Measurements from ENCODE around the gene EMID1.

EMID1 gene

DNA sequence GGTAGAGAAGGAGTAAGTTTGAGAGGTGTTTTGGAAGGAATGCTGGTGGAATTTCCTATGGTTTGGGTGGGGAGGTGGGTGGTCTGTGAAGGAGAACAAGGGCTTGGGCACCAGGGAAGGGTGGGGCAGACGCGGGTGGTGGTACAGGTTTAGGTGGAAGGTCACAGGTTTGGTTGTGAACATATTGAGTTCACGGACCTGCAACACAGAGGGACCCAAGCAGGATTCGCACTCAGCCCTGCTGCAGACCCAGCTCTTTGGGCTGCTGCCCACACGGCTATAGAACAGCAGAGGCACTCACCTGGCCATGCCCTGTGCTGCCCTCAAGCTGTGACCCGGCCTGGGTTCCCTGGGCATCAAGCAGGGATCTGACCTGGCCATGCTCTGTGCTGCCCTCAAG lies 33.5 kb upstream of the EMID1 start:
- Histone ChIP-seq H3K4me1 (ENCODE audit: control insufficient read depth, insufficient read depth, low read length) (no peaks in the 10 kb centered on the region), H3K4me3 (ENCODE audit: low read length) (no peak overlapping the region), H3K9me3 (ENCODE audit: control insufficient read depth, low read length) (peaks cover 29% of the 10 kb centered on the region), H3K9ac (ENCODE audit: low read length) (no peak overlapping the region), H3K36me3 (ENCODE audit: control insufficient read depth, insufficient read depth, low read length, severe bottlenecking) (no peaks in the 10 kb centered on the region), H3K27me3 (replicated peaks; ENCODE audit: control insufficient read depth, insufficient read depth, low read length) (peaks cover 28% of the 10 kb centered on the region)
- no peak for DNase-seq (ENCODE audit: low read depth)

DNA sequence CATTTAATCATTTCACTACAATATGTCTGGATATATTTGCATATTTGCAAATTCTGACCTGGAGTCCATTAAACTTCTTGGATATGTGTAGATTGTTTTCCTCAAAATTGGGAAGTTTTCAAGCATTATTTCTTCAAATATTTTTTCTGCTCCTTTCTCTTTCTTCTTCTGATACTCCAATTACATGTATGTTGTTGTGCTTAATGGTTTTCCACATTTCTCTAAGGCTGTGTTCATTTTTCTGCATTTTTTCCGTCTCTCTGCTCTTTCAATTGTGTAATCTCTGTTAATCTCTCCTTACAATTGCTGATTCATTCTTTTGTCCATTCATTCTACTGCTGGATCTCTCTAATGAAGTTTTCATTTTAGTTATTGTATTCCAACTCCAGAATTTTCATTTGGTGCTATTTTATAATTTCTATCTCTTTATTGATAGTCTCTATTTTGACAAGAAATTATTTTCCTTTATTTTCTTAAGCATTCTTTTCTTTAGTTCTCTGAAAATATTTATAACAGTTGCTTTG lies 30.3 kb upstream of the EMID1 start:
- Histone ChIP-seq H3K27me3 (replicated peaks; ENCODE audit: control insufficient read depth, insufficient read depth, low read length) (peaks cover 14% of the 10 kb centered on the region), H3K4me1 (ENCODE audit: control insufficient read depth, insufficient read depth, low read length) (no peaks in the 10 kb centered on the region), H3K36me3 (ENCODE audit: control insufficient read depth, insufficient read depth, low read length, severe bottlenecking) (no peaks in the 10 kb centered on the region), H3K9me3 (ENCODE audit: control insufficient read depth, low read length) (peaks cover 29% of the 10 kb centered on the region), H3K9ac (ENCODE audit: low read length) (no peak overlapping the region), H3K4me3 (ENCODE audit: low read length) (no peak overlapping the region)
- no peak for DNase-seq (ENCODE audit: low read depth)

DNA sequence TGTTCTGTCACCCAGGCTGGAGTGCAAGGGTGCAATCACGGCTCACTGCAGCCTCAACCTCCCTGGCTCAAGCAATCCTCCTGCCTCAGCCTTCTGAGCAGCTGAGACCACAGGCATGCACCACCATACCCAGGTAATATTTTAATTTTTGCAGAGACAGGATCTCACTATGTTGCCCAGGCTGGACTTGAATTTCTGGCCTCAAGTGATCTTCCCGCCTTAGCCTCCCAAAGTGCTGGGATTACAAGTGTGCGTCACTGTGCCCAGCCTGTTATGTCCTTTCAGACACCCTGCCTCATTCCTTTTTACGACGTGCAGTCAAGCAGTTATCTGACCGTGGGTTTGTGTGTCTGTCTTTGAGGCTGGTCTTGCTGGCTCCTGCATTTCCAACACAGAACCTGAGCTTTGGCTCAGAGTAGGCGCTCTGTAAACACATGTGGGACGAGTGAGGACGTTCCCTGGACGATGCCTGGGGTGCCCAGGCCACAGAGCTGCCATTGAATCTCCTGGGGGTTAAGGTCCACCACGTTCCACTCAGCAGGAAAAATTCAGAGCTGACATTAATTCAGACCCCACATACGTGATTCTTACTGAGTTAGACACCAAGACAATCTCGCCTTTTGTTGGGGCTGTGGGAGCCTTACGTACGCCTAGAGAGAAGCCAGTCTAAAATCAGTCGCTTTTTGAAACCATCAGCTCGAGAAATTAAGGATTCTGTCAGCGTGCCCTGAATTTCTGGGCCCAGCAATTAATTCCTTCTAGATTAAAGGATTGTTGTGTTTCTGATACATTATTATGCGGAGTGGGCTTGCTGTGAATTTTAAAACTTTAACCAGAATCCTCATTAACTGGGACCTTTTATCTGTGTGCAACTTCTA lies 21.5 kb upstream of the EMID1 start:
- no peaks in the 10 kb centered on the region for H3K9me3 ChIP-seq (ENCODE audit: control insufficient read depth, low read length)
- H3K27me3 ChIP-seq (replicated peaks; ENCODE audit: control insufficient read depth, insufficient read depth, low read length): peaks cover 12% of the 10 kb centered on the region
- no peak overlapping the region for H3K4me3 ChIP-seq (ENCODE audit: low read length)
- H3K9ac ChIP-seq (ENCODE audit: low read length): no peak overlapping the region
- H3K36me3 ChIP-seq (ENCODE audit: control insufficient read depth, insufficient read depth, low read length, severe bottlenecking): no peaks in the 10 kb centered on the region
- no peaks in the 10 kb centered on the region for H3K4me1 ChIP-seq (ENCODE audit: control insufficient read depth, insufficient read depth, low read length)
- DNase-seq (ENCODE audit: low read depth): no peak

DNA sequence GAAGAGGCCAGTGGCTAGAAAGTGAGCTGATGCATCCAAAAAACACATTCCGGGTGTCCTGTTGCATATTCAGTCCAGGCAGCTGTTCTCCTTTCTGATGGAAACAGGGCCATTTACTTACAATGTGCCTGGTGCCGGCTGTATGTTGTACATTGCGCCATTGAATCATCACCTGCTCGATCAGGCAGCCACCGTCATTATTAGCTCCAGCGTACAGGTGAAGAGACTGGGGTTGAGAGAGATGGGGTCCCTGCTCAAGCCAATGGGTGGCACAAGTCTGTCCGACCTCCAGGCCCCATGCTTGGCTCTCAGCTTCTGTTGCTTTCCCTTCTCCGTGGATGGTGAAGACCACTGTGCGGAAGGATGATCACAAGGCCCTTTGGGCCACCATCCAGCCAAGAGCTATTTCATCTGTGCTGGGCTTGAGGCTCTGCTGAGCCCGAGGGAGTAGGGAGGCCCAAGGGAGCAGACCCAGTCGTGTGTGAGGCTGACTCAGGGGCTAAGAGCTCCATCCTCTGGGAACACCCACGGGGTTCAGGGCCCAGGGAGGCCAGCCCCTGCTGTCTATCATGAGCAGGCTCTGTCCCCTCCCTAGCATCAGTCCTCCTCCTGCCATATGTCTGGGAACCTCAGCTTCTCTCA lies 20.7 kb upstream of the EMID1 start:
- Histone ChIP-seq H3K4me3 (ENCODE audit: low read length) (no peak overlapping the region), H3K36me3 (ENCODE audit: control insufficient read depth, insufficient read depth, low read length, severe bottlenecking) (no peaks in the 10 kb centered on the region), H3K4me1 (ENCODE audit: control insufficient read depth, insufficient read depth, low read length) (no peaks in the 10 kb centered on the region), H3K9ac (ENCODE audit: low read length) (no peak overlapping the region), H3K9me3 (ENCODE audit: control insufficient read depth, low read length) (no peaks in the 10 kb centered on the region), H3K27me3 (replicated peaks; ENCODE audit: control insufficient read depth, insufficient read depth, low read length) (peaks cover 17% of the 10 kb centered on the region)
- DNase-seq (ENCODE audit: low read depth): no peak

DNA sequence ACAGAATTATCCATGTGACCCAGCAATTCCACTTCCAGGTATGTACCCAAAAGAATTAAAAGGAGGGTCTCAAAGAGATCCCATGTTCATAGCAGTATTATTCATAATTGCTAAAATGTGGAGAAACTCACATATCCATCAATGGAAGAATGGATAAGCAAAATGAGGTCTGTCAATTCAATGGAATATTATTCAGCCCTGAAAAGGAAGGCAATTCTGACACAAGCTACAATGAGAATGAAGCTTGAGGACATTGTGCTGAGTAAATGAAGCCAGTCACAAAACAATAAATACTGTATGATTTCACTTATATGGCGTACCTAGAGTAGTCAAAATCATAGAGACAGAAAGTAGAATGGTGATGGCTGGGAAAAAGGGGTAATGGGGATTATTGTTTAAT lies 19.4 kb upstream of the EMID1 start:
- Histone ChIP-seq H3K27me3 (replicated peaks; ENCODE audit: control insufficient read depth, insufficient read depth, low read length) (peaks cover 21% of the 10 kb centered on the region), H3K36me3 (ENCODE audit: control insufficient read depth, insufficient read depth, low read length, severe bottlenecking) (no peaks in the 10 kb centered on the region), H3K9me3 (ENCODE audit: control insufficient read depth, low read length) (no peaks in the 10 kb centered on the region), H3K4me1 (ENCODE audit: control insufficient read depth, insufficient read depth, low read length) (no peaks in the 10 kb centered on the region), H3K4me3 (ENCODE audit: low read length) (no peak overlapping the region), H3K9ac (ENCODE audit: low read length) (no peak overlapping the region)
- DNase-seq (ENCODE audit: low read depth): no peak

DNA sequence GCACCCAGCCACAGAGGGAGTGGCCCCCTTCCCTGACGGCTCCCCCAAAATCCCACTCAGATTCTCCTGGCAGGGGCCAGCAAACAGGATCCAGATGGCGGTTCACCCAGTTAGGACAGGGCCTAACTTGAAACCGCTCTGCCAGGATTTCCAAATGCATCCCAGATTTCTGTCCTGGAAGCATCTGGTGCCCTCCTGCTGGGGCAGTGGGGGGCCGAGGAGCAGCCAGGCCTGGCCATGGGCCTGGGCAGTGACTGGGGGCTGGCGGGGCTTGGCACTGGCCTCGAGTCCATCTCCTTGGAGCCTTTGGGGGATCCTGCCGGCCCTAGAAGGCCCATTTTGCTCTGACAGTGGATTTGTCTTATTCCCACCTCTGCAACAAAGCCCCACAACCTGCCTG lies 17.9 kb upstream of the EMID1 start:
- Histone ChIP-seq H3K9ac (ENCODE audit: low read length) (no peak overlapping the region), H3K9me3 (ENCODE audit: control insufficient read depth, low read length) (no peaks in the 10 kb centered on the region)
- no peak for DNase-seq (ENCODE audit: low read depth)

DNA sequence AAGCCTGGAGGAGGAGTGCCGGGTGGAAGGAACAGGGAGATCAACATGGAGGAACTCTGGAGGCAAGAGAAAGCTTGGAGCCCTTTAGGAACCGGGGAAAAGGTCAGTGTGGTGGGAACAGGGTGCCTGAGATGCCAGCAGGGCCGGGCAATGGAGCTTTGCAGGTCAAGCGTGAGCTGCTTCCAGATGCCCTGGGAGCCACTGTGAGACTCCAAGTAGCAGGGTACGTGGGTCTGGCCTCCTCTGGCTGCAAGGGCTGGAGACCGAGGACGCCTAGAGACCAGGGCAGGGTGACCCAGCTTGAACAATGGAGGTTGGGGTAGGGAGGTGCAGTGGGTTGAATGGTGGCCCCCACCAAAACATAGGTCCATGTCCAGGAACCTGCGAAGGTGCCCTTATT lies 15.6 kb upstream of the EMID1 start:
- Histone ChIP-seq H3K9me3 (ENCODE audit: control insufficient read depth, low read length) (no peaks in the 10 kb centered on the region), H3K4me1 (ENCODE audit: control insufficient read depth, insufficient read depth, low read length) (no peaks in the 10 kb centered on the region), H3K4me3 (ENCODE audit: low read length) (no peak overlapping the region), H3K27me3 (replicated peaks; ENCODE audit: control insufficient read depth, insufficient read depth, low read length) (peaks cover 14% of the 10 kb centered on the region), H3K9ac (ENCODE audit: low read length) (no peak overlapping the region), H3K36me3 (ENCODE audit: control insufficient read depth, insufficient read depth, low read length, severe bottlenecking) (no peaks in the 10 kb centered on the region)
- DNase-seq (ENCODE audit: low read depth): no peak

More for the DNA sequence above, 17.9 kb upstream of the EMID1 start:
- H3K36me3 ChIP-seq (ENCODE audit: control insufficient read depth, insufficient read depth, low read length, severe bottlenecking): no peaks in the 10 kb centered on the region
- peaks cover 18% of the 10 kb centered on the region for H3K27me3 ChIP-seq (replicated peaks; ENCODE audit: control insufficient read depth, insufficient read depth, low read length)
- no peak overlapping the region for H3K4me3 ChIP-seq (ENCODE audit: low read length)
- no peaks in the 10 kb centered on the region for H3K4me1 ChIP-seq (ENCODE audit: control insufficient read depth, insufficient read depth, low read length)

DNA sequence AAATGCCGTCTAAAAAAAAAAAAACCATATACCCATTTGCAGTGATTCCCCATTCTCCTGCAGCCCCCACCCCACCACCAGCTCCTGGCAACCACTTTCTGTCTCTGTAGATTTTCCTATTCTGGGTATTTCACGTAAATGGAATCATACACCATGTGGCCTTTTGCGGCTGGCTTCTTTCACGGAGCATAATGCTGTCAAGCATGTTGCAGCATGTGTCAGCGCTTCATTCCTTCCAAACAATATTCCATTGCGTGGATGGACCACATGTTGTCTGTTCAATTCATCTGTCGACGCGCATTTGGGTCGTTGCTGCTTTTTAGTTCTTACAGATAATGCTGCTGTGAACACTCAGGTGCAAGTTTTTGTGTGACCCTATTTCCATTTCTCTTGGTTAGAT lies 14.8 kb upstream of the EMID1 start:
- DNase-seq (ENCODE audit: low read depth): peak; percentile 43

DNA sequence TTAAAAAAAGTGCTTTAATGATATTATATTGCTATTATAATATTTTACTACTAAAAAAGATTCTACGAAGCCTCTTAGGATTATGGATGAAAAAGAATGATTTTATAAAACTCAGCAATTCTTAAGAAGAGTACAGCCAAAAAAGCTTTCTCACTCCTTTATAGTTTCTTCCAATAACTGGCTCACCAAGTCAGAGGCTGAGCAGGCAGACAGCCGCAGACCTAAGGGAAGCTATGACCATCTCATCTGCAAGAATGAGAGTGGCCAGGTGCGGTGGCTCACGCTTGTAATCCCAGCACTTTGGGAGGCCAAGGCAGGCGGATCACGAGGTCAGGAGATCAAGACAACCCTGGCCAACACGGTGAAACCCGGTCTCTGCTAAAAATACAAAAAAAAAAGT lies 12.7 kb upstream of the EMID1 start:
- H3K9ac ChIP-seq (ENCODE audit: low read length): no peak overlapping the region
- no peaks in the 10 kb centered on the region for H3K36me3 ChIP-seq (ENCODE audit: control insufficient read depth, insufficient read depth, low read length, severe bottlenecking)
- no peak overlapping the region for H3K4me3 ChIP-seq (ENCODE audit: low read length)
- H3K4me1 ChIP-seq (ENCODE audit: control insufficient read depth, insufficient read depth, low read length): no peaks in the 10 kb centered on the region
- H3K9me3 ChIP-seq (ENCODE audit: control insufficient read depth, low read length): no peaks in the 10 kb centered on the region
- peaks cover 21% of the 10 kb centered on the region for H3K27me3 ChIP-seq (replicated peaks; ENCODE audit: control insufficient read depth, insufficient read depth, low read length)
- no peak for DNase-seq (ENCODE audit: low read depth)

More for the DNA sequence above, 14.8 kb upstream of the EMID1 start:
- peaks cover 21% of the 10 kb centered on the region for H3K27me3 ChIP-seq (replicated peaks; ENCODE audit: control insufficient read depth, insufficient read depth, low read length)
- H3K4me3 ChIP-seq (ENCODE audit: low read length): no peak overlapping the region
- H3K4me1 ChIP-seq (ENCODE audit: control insufficient read depth, insufficient read depth, low read length): no peaks in the 10 kb centered on the region
- H3K36me3 ChIP-seq (ENCODE audit: control insufficient read depth, insufficient read depth, low read length, severe bottlenecking): no peaks in the 10 kb centered on the region
- no peaks in the 10 kb centered on the region for H3K9me3 ChIP-seq (ENCODE audit: control insufficient read depth, low read length)
- no peak overlapping the region for H3K9ac ChIP-seq (ENCODE audit: low read length)

DNA sequence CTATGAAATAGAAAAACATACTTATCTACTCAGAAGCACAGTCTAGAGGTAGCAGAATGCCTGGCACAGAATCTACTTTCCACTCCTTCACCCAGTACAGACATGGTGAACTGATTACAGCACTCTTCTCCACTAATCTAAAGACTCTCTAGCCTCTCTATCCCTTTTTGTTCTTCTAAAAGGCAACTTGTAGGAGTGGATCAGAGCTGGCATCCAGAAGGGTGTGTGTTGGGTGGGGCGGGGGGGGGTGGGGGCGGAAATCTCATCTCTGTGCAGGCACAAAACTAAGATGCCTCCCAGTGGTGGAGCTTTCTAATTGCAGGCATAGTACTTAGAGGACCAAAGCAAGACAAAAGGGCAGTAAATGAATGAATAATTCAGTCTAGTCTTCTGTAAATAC lies 11.5 kb upstream of the EMID1 start:
- no peak overlapping the region for H3K4me3 ChIP-seq (ENCODE audit: low read length)
- no peaks in the 10 kb centered on the region for H3K9me3 ChIP-seq (ENCODE audit: control insufficient read depth, low read length)
- H3K36me3 ChIP-seq (ENCODE audit: control insufficient read depth, insufficient read depth, low read length, severe bottlenecking): no peaks in the 10 kb centered on the region
- DNase-seq (ENCODE audit: low read depth): no peak
- peaks cover 21% of the 10 kb centered on the region for H3K27me3 ChIP-seq (replicated peaks; ENCODE audit: control insufficient read depth, insufficient read depth, low read length)
- no peak overlapping the region for H3K9ac ChIP-seq (ENCODE audit: low read length)
- H3K4me1 ChIP-seq (ENCODE audit: control insufficient read depth, insufficient read depth, low read length): no peaks in the 10 kb centered on the region

DNA sequence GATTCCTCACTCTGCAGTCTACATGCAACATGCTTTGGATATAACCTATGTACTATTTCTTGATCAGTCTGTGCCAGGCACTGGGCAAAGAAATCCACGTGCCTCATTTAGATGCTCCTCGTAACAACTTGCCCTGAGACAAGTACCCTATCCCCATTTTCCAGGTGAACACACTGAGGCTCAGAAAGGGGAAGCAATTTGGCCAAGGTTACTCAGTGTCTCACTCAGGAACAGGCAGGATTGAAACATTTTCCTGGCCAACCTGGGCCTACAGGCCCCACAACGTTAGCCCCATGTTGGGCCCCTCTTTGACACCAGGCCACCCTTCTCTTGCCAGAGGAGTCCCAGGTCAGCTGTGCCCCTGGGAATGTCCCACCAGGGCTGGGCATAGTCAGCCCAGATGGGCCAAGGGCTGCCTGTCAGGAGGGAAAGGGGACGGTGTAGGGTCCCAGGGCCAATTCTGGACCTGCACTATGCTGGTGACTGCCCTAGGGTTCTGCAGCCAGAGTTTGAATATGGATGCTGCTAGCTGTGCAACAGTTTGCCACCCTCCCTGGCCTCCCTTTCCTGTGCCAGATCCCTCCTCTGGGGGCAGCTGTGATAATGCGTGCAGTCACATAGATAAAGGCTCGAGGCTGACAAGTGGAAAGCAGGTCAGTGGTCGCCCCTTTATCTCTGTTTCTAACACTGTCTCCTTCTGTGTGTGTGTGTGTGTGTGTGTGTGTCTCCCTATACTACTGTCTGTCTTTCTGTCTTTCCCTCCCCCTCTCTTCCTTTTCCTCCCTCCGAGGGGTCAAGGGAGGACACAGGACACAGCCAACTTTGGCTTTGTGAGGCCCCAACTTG lies 10.4 kb upstream of the EMID1 start:
- H3K36me3 ChIP-seq (ENCODE audit: control insufficient read depth, insufficient read depth, low read length, severe bottlenecking): no peaks in the 10 kb centered on the region
- no peak for DNase-seq (ENCODE audit: low read depth)

More for the DNA sequence above, 10.4 kb upstream of the EMID1 start:
- H3K4me3 ChIP-seq (ENCODE audit: low read length): no peak overlapping the region
- no peaks in the 10 kb centered on the region for H3K9me3 ChIP-seq (ENCODE audit: control insufficient read depth, low read length)
- H3K4me1 ChIP-seq (ENCODE audit: control insufficient read depth, insufficient read depth, low read length): no peaks in the 10 kb centered on the region
- peaks cover 13% of the 10 kb centered on the region for H3K27me3 ChIP-seq (replicated peaks; ENCODE audit: control insufficient read depth, insufficient read depth, low read length)
- H3K9ac ChIP-seq (ENCODE audit: low read length): no peak overlapping the region
